Mucosa of descending colon (tissue), 3 donors: ENCODE measurements around the gene KDM4B. TPM values are rescaled to one million over a fixed set of nuclear protein-coding genes. Genes with fewer than 3 reads are reported as not detected.

Experiments
- ATAC-seq: fragments of 200-7000 bp; cut with Tn5 transposase; one replicate; pipeline ENCODE4 v1.9.1; 2020; ENCODE audit warnings: mild to moderate bottlenecking, moderate library complexity
- DNase-seq, 3 donors: peaks; one replicate each; pipeline ENCODE4 v3.0.0-alpha.2; 2020
- H3K36me3 ChIP-seq: fragments of 200-600 bp; one replicate; pipeline ENCODE4 v1.8.0; 2021; ENCODE audit warnings: low read depth, mild to moderate bottlenecking
- H3K4me1 ChIP-seq: fragments of 200-600 bp; one replicate; pipeline ENCODE4 v1.8.0; 2021; ENCODE audit warnings: low read depth, mild to moderate bottlenecking
- H3K4me3 ChIP-seq: fragments of 200-600 bp; one replicate; pipeline ENCODE4 v1.8.0; 2021; ENCODE audit warnings: mild to moderate bottlenecking
- H3K9me3 ChIP-seq: fragments of 200-600 bp; one replicate; pipeline ENCODE4 v1.8.0; 2021; ENCODE audit warnings: mild to moderate bottlenecking
- CTCF ChIP-seq: fragments of 200-600 bp; IDR thresholded peaks from one replicate; pipeline ENCODE4 v1.8.0; 2022; ENCODE audit warnings: antibody characterized with exemption, mild to moderate bottlenecking
- intact Hi-C, 2 donors: fragments of 100-400 bp; cut with DNase I in 1 of 2; cut with micrococcal nuclease in 1 of 2; formaldehyde crosslinking; loops; one replicate each; pipeline versions ENCODE4 v1.11.0 to v1.11.1; 2022; cut with DNase I, micrococcal nuclease
- total RNA-seq, 3 donors: library from RNA; stranded (reverse); fragmentation: NEBNext Ultra II Directional in 2 of 3; extraction: Animal tissue kit (Norgen Biotek cat#: 25700) in 2 of 3; gene quantifications; one replicate each; pipeline versions ENCODE4 v1.2.1 to v1.2.4, GENCODE V29; 2021 to 2023
- donor health status: DM: no; HTN: no; CAD: no; lungs with moderate emphysema.
- donor health status: DM: no; HTN: no; CAD: no.
- donor health status: DM: no; HTN: yes; CAD: no.

Gene KDM4B
- total RNA-seq, 3 donors from 2014 or later: 42.7 to 53.8 (median 50.0) TPM

GRCh38 chr19:5059213-5059574 lies 90.3 kb downstream of the KDM4B start:
- TF ChIP-seq CTCF: no peak
- intact Hi-C loops: no loop called here
- DNase-seq: no peak
- no peak overlapping the region for H3K4me3 ChIP-seq
- no peak for ATAC-seq
- H3K9me3 ChIP-seq: peaks cover 7% of the 10 kb centered on the region
- H3K36me3 ChIP-seq: no peaks in the 10 kb centered on the region
- no peaks in the 10 kb centered on the region for H3K4me1 ChIP-seq

- Histone ChIP-seq H3K36me3 (no peaks in the 10 kb centered on the region), H3K9me3 (peaks cover 7% of the 10 kb centered on the region), H3K4me1 (no peaks in the 10 kb centered on the region), H3K4me3 (no peak overlapping the region)
- ATAC-seq (no peak), DNase-seq (no peak)
- intact Hi-C loops: no loop called here
- TF ChIP-seq CTCF: no peak
Observed at GRCh38 chr19:5059793-5060192, 90.9 kb downstream of the KDM4B start.

GRCh38 chr19:5062195-5062594 lies 93.3 kb downstream of the KDM4B start:
- intact Hi-C loops: no loop called here
- Histone ChIP-seq H3K36me3 (no peaks in the 10 kb centered on the region), H3K4me3 (no peak overlapping the region), H3K4me1 (no peaks in the 10 kb centered on the region), H3K9me3 (peaks cover 7% of the 10 kb centered on the region)
- ATAC-seq (no peak), DNase-seq (no peak)
- no peak for TF ChIP-seq CTCF

- DNase-seq: no peak
- intact Hi-C loops: no loop called here
- Histone ChIP-seq H3K4me3 (no peak overlapping the region), H3K9me3 (peaks cover 7% of the 10 kb centered on the region), H3K4me1 (no peaks in the 10 kb centered on the region), H3K36me3 (no peaks in the 10 kb centered on the region)
- no peak for TF ChIP-seq CTCF
- ATAC-seq: no peak
Observed at GRCh38 chr19:5062799-5063198, 93.9 kb downstream of the KDM4B start.

- no peak for TF ChIP-seq CTCF
- Histone ChIP-seq H3K4me1 (no peaks in the 10 kb centered on the region), H3K9me3 (peaks cover 7% of the 10 kb centered on the region), H3K36me3 (no peaks in the 10 kb centered on the region), H3K4me3 (no peak overlapping the region)
- intact Hi-C loops: no loop called here
- ATAC-seq: no peak
- no peak for DNase-seq
Observed at GRCh38 chr19:5063873-5064645, 95.1 kb downstream of the KDM4B start.
